Activated naive CD4-positive, alpha-beta T cell treated with anti-CD3 and anti-CD28 coated beads for 36 hours (primary cell): Measurements from ENCODE around the gene BCAM. TPM values are rescaled to one million over a fixed set of nuclear protein-coding genes. Genes with fewer than 3 reads are reported as not detected.

Experiments
- CTCF ChIA-PET: fragments of 350-600 bp; sonication (Branson Sonifier 250); formaldehyde crosslinking; loops from one replicate; lab custom pipeline; 2021; ENCODE audit warnings: antibody characterized with exemption; lab: Charles Lee
- DNase-seq: peaks from one replicate; pipeline ENCODE4 v3.0.0-alpha.2; 2020
- H3K27ac Mint-ChIP-seq: one replicate; pipeline ENCODE4 v1.8.0; 2021; ENCODE audit warnings: mild to moderate bottlenecking, mixed read lengths
- H3K27me3 Mint-ChIP-seq: one replicate; pipeline ENCODE4 v1.8.0; 2021; ENCODE audit warnings: low read depth, mixed read lengths
- H3K36me3 Mint-ChIP-seq: one replicate; pipeline ENCODE4 v1.8.0; 2021; ENCODE audit warnings: low read depth, mixed read lengths
- H3K4me1 Mint-ChIP-seq: one replicate; pipeline ENCODE4 v1.8.0; 2021; ENCODE audit warnings: low read depth, mixed read lengths
- H3K4me3 Mint-ChIP-seq: one replicate; pipeline ENCODE4 v1.8.0; 2021; ENCODE audit warnings: mild to moderate bottlenecking, moderate library complexity, mixed read lengths
- H3K9me3 Mint-ChIP-seq: one replicate; pipeline ENCODE4 v1.8.0; 2021; ENCODE audit warnings: mixed read lengths
- intact Hi-C: fragments of 100-400 bp; cut with micrococcal nuclease; formaldehyde crosslinking; loops from one replicate; pipeline ENCODE4 v1.15.1; 2023
- total RNA-seq, 2 experiments: library from RNA; stranded (reverse); gene quantifications; one replicate each; pipeline ENCODE4 v1.2.3, GENCODE V29; 2021

The BCAM gene
- total RNA-seq, 2 experiments from 2014 or later, result not detected

DNA sequence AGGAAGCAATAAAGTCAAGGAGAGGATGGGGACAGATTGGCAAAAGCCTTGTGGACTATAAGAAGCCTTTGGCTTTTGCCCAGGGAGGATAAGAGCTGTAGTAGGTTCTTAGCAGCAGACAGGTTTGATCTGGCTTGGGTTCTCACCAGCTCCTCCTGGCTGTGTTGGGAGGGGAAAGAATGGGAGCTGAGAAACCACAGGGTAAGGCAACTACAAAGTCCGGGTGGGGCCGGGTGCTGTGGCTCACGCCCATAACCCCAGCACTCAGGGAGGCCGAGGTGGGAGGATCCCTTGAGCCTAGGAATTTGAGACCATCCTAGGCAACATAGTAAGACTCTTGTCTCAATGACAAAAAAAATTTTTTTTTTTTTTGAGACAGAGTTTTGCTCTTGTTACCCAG, 57.8 kb downstream of the BCAM start:
- Mint-ChIP-seq H3K4me3 (no peak overlapping the region), H3K4me1 (no peaks in the 10 kb centered on the region)
- intact Hi-C loops, result no loop called here

DNA sequence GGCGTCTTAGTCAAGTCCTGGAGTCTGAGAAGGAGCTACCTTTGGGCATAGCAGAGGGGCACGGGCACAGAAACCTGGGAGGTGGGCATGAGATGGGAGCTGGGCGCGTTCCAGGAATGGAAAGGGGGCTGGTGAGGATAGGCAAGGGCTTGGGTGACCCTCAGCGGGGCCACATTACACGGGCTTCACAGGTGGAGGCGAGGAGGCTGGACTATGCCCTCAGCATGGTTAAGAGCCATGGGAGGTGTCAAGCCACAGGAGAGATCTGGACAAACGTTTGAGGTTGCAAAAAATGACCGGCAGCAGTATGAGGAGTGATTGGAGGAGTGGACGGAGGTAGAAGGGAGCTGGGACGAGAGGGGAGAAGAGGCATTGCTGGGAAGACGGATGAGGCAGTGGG, 58.7 kb downstream of the BCAM start:
- Mint-ChIP-seq H3K27ac (no peak overlapping the region), H3K4me1 (no peaks in the 10 kb centered on the region), H3K9me3 (no peaks in the 10 kb centered on the region), H3K27me3 (no peaks in the 10 kb centered on the region), H3K4me3 (no peak overlapping the region), H3K36me3 (no peaks in the 10 kb centered on the region)
- CTCF ChIA-PET, result no interaction called here
- intact Hi-C loops, result no loop called here
- no peak for DNase-seq

More for the DNA sequence above, 57.8 kb downstream of the BCAM start:
- Mint-ChIP-seq H3K36me3 (no peaks in the 10 kb centered on the region), H3K9me3 (no peaks in the 10 kb centered on the region), H3K27ac (no peak overlapping the region), H3K27me3 (no peaks in the 10 kb centered on the region)
- no peak for DNase-seq
- CTCF ChIA-PET, result interaction anchor here (0.6 to 1.3 kb wide), 2 partner anchors 9 to 172 kb away, joined by 3 read pairs; no protein-coding TSS in a partner anchor

DNA sequence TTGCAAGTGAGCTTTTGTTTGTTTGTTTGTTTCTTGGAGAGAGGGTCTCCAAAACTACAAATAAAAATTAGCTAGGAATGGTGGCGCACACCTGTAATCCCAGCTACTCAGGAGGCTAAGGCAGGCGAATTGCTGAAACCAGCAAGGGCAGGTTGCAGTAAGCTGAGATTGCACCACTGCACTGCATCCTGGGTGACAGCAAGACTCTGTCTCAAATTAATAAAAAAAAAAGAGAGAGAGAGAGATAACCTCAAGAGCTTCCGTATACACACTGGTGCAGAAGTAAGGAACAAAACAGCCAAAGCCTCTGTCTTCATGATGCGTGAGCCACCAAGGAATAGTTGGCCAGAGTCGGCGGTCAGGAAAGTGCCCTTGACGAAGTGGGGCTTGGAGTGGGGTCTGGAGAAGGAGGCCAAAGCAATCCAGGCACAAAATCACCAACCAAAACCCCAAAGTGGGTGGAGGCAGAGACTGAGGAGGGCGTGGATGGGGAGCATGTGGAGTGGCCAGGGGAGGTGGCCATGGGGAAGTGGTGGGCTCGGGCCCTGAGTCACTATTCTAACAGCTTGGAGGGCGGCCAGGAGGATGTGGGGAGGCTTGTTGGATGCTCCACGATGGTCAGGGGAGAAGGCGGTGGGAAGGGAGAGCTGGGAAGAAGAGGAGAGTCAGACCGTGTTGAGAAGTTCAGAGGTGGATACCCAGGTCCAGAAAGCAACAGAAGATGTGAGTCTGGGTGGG, 61.0 kb downstream of the BCAM start:
- Mint-ChIP-seq H3K4me3 (no peak overlapping the region), H3K4me1 (no peaks in the 10 kb centered on the region), H3K36me3 (no peaks in the 10 kb centered on the region), H3K27ac (no peak overlapping the region), H3K9me3 (no peaks in the 10 kb centered on the region), H3K27me3 (no peaks in the 10 kb centered on the region)
- intact Hi-C loops, result no loop called here
- CTCF ChIA-PET, result no interaction called here
- DNase-seq, result no peak

Other genes with a start within 250 kb of the BCAM start
- not detected for gene IGSF23, start 195.5 kb upstream of the BCAM start, total RNA-seq
- 1 to 10 TPM; 8.9 to 9.8 TPM for gene PVR, start 165.2 kb upstream of the BCAM start, total RNA-seq
- gene CEACAM19, start 137.6 kb upstream of the BCAM start, total RNA-seq, result under 1 TPM; 0.17 to 0.27 TPM
- not detected for gene CEACAM16, start 110.0 kb upstream of the BCAM start, total RNA-seq
- gene BCL3, start 60.4 kb upstream of the BCAM start, total RNA-seq, result 100 to 1,000 TPM in 1 of 2 experiments, 10 to 100 TPM in 1; 92.5 to 104 TPM
- gene CBLC, start 31.2 kb upstream of the BCAM start, total RNA-seq, result not detected
- gene NECTIN2, start 37.2 kb downstream of the BCAM start, total RNA-seq, result 1 to 10 TPM in 1 of 2 experiments, under 1 TPM in 1; 0.88 to 1.1 TPM
- 10 to 100 TPM; 72.6 to 75.0 TPM for gene TOMM40, start 82.2 kb downstream of the BCAM start, total RNA-seq
- gene APOE, start 96.7 kb downstream of the BCAM start, total RNA-seq, result 1 to 10 TPM in 1 of 2 experiments, under 1 TPM in 1; 0.72 to 1.1 TPM
- gene APOC1, start 105.5 kb downstream of the BCAM start, total RNA-seq, result 1 to 10 TPM; 1.2 to 1.3 TPM
- gene APOC4, start 133.1 kb downstream of the BCAM start, total RNA-seq, result not detected
- not detected for gene APOC2, start 136.9 kb downstream of the BCAM start, total RNA-seq
- gene CLPTM1, start 146.3 kb downstream of the BCAM start, total RNA-seq, result 10 to 100 TPM; 32.4 to 34.6 TPM
- 10 to 100 TPM; 55.4 to 57.3 TPM for gene RELB, start 192.4 kb downstream of the BCAM start, total RNA-seq
- gene CLASRP, start 229.9 kb downstream of the BCAM start, total RNA-seq, result 100 to 1,000 TPM; 106 to 113 TPM